Left lung (tissue), 10 donors: ENCODE measurements around the gene CRIM1. TPM values are rescaled to one million over a fixed set of nuclear protein-coding genes. Genes with fewer than 3 reads are reported as not detected.
A peak's percentile ranks its signal among the peaks of the same experiment; 100 is the strongest.

ENCODE experiments used
- ATAC-seq: fragments of 200-7000 bp; cut with Tn5 transposase; one replicate; pipeline ENCODE4 v1.9.1; 2020; ENCODE audit warnings: moderate library complexity
- DNase-seq, 4 donors: peaks; one replicate each; pipeline ENCODE4 v3.0.0-alpha.2; 2013 to 2020
- H3K27ac ChIP-seq, 2 donors: fragments of 200-600 bp; sonication (generic) in 1 of 2; one replicate each; pipeline versions ENCODE4 v1.5.0 to v1.8.0; 2020 to 2021
- H3K27me3 ChIP-seq, 2 donors: fragments of 200-600 bp; sonication (generic) in 1 of 2; one replicate each; pipeline versions ENCODE4 v1.5.0 to v1.8.0; 2020 to 2021
- H3K36me3 ChIP-seq, 2 donors: fragments of 200-600 bp; sonication (generic) in 1 of 2; one replicate each; pipeline versions ENCODE4 v1.5.0 to v1.8.0; 2020 to 2021
- H3K4me1 ChIP-seq, 2 donors: fragments of 200-600 bp; one replicate each; pipeline ENCODE4 v1.8.0; 2021
- H3K4me3 ChIP-seq, 2 donors: fragments of 200-600 bp; sonication (generic) in 1 of 2; one replicate each; pipeline versions ENCODE4 v1.5.0 to v1.8.0; 2020 to 2021; ENCODE audit warnings: mild to moderate bottlenecking in 1 of 2
- H3K9me3 ChIP-seq, 2 donors: fragments of 200-600 bp; sonication (generic) in 1 of 2; one replicate each; pipeline versions ENCODE4 v1.5.0 to v1.8.0; 2020 to 2021
- CTCF ChIP-seq, 2 donors: fragments of 200-600 bp; sonication (generic) in 1 of 2; IDR thresholded peaks; one replicate each; pipeline versions ENCODE4 v1.5.0 to v1.8.0; 2021; ENCODE audit warnings: antibody characterized with exemption in 2 of 2
- intact Hi-C, 2 donors: fragments of 100-400 bp; cut with DNase I; formaldehyde crosslinking; loops; one replicate each; pipeline versions ENCODE4 v1.11.2 to v1.14.2; 2022
- polyA plus RNA-seq, 6 donors: library from polyadenylated mRNA; unstranded; fragments of 120-200 nt; gene quantifications; one replicate each; pipeline ENCODE4 v1.2.1, GENCODE V29; 2013; ENCODE audit not compliant: insufficient read length in 6 of 6
- total RNA-seq, 2 donors: library from RNA; stranded (reverse); fragmentation: NEBNext Ultra II Directional; extraction: Animal tissue kit (Norgen Biotek cat#: 25700); gene quantifications; one replicate each; pipeline ENCODE4 v1.2.1, GENCODE V29; 2021
- donor health status: DM: no; HTN: yes; CAD: no.
- donor health status: DM: no; HTN: no; CAD: no.

Gene CRIM1
- total and polyA plus RNA-seq, 8 donors = 28.7 to 72.9 (median 31.4) TPM

- Histone ChIP-seq H3K27ac (no peak overlapping the region), H3K4me3 (no peak overlapping the region), H3K9me3 (peaks cover 0 to 3% of the 10 kb centered on the region in 2 donors), H3K4me1 (peaks cover 0 to 8% of the 10 kb centered on the region in 2 donors), H3K27me3 (no peaks in the 10 kb centered on the region), H3K36me3 (peaks cover 0 to 8% of the 10 kb centered on the region in 2 donors)
- no peak for ATAC-seq
- TF ChIP-seq CTCF (IDR thresholded peaks at IDR 0.05) = no peak
- intact Hi-C loops = no loop called here
- DNase-seq = no peak
Observed at GRCh38 chr2:36534275-36534799, 178.8 kb downstream of the CRIM1 start.

GRCh38 chr2:36535099-36535498 is 179.5 kb downstream of the CRIM1 start:
- TF ChIP-seq CTCF (IDR thresholded peaks at IDR 0.05) = no peak
- H3K27me3 ChIP-seq = no peaks in the 10 kb centered on the region
- H3K4me1 ChIP-seq = peaks cover 0 to 8% of the 10 kb centered on the region in 2 donors
- H3K27ac ChIP-seq = no peak overlapping the region
- DNase-seq = no peak
- ATAC-seq = no peak
- intact Hi-C loops = no loop called here
- peaks cover 0 to 8% of the 10 kb centered on the region in 2 donors for H3K36me3 ChIP-seq
- H3K9me3 ChIP-seq = peaks cover 0 to 3% of the 10 kb centered on the region in 2 donors
- H3K4me3 ChIP-seq = no peak overlapping the region

- no peak for ATAC-seq
- DNase-seq = no peak
- intact Hi-C loops = no loop called here
- H3K4me3 ChIP-seq = no peak overlapping the region
- H3K9me3 ChIP-seq = peaks cover 0 to 3% of the 10 kb centered on the region in 2 donors
- peaks cover 0 to 24% of the 10 kb centered on the region in 2 donors for H3K36me3 ChIP-seq
- H3K4me1 ChIP-seq = no peaks in the 10 kb centered on the region
- TF ChIP-seq CTCF (IDR thresholded peaks at IDR 0.05) = no peak
- H3K27me3 ChIP-seq = no peaks in the 10 kb centered on the region
- no peak overlapping the region for H3K27ac ChIP-seq
Observed at GRCh38 chr2:36536776-36537175, 181.2 kb downstream of the CRIM1 start.

- TF ChIP-seq CTCF (IDR thresholded peaks at IDR 0.05) = no peak
- ATAC-seq = peak; percentile 69
- H3K4me3 ChIP-seq = no peak overlapping the region
- H3K36me3 ChIP-seq = peaks cover 0 to 30% of the 10 kb centered on the region in 2 donors
- no peaks in the 10 kb centered on the region for H3K27me3 ChIP-seq
- intact Hi-C loops = no loop called here
- no peak overlapping the region for H3K27ac ChIP-seq
- peaks cover 0 to 3% of the 10 kb centered on the region in 2 donors for H3K9me3 ChIP-seq
- DNase-seq = peak in 1 of 4 donors; percentile 52
- no peaks in the 10 kb centered on the region for H3K4me1 ChIP-seq
Observed at GRCh38 chr2:36538335-36538734, 182.8 kb downstream of the CRIM1 start.

- no peak for TF ChIP-seq CTCF (IDR thresholded peaks at IDR 0.05)
- ATAC-seq = no peak
Observed at GRCh38 chr2:36539631-36540030, 184.1 kb downstream of the CRIM1 start.

More at GRCh38 chr2:36539631-36540030, 184.1 kb downstream of the CRIM1 start:
- Histone ChIP-seq H3K4me1 (no peaks in the 10 kb centered on the region), H3K27ac (no peak overlapping the region), H3K36me3 (peaks cover 0 to 39% of the 10 kb centered on the region in 2 donors), H3K9me3 (no peaks in the 10 kb centered on the region), H3K4me3 (no peak overlapping the region), H3K27me3 (no peaks in the 10 kb centered on the region)
- DNase-seq = no peak
- intact Hi-C loops = no loop called here
